Measurements from ENCODE around the gene ACSM3. TPM values are rescaled to one million over a fixed set of nuclear protein-coding genes. Genes with fewer than 3 reads are reported as not detected.

ACSM3 gene
- total and polyA plus RNA-seq, 9 of the 15 experiments (the other 6 are each of a cell fraction or from before 2014, with no cell fraction given) = 112 to 420 (median 182) TPM

DNA sequence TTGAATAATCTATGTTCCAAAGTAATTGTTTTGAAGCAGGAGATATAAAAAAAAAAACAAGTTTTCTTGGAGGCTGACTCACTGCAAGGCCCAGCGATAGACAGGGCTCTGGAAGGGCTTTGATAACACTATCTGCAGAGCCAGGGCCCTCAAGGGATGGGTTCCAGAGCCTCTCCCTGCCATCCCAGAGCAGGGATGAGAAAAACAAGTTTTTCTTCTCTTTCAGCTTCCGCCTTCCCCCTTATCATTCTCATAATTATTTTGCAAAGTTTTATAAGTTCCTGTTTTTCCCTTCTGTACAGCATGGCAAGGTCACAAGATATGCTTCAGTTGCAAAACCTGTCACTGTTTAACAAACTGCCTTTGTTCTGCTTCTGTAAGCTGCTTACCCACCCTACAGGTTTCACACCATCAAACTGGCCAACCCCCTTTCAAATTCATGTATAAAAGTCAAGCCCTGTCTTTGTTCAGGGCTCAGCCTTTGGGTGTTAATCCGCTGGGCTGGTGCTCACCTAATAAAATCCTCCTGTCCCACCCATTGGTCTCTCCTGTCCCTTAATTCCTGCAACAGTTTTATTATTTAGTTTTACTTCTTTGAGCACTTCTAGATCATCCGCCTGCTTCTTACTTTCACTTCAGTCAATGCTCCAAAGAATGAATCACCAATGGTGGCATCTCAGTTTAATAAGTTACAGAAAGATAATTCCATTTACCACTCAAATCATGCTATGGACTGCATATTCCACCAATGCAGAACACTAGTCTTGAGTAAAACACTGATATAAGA is 16.6 kb upstream of the ACSM3 start (continued):
- TF ChIP-seq E2F3 (CRISPR knock-in tag; IDR thresholded peaks at IDR 0.05) = no peak
- TF ChIP-seq ZNF75A (CRISPR knock-in tag; IDR thresholded peaks at IDR 0.05) = no peak
- no peak for TF ChIP-seq SIN3A (IDR thresholded peaks at IDR 0.05; ENCODE audit: borderline replicate concordance in 2 of 2, control insufficient read depth in 1 of 2, low read depth in 2 of 2, low read length in 2 of 2)
- TF ChIP-seq, protein P1, sequence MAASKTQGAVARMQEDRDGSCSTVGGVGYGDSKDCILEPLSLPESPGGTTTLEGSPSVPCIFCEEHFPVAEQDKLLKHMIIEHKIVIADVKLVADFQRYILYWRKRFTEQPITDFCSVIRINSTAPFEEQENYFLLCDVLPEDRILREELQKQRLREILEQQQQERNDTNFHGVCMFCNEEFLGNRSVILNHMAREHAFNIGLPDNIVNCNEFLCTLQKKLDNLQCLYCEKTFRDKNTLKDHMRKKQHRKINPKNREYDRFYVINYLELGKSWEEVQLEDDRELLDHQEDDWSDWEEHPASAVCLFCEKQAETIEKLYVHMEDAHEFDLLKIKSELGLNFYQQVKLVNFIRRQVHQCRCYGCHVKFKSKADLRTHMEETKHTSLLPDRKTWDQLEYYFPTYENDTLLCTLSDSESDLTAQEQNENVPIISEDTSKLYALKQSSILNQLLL (CRISPR knock-in tag; IDR thresholded peaks at IDR 0.05; ENCODE audit: borderline replicate concordance) = no peak
- TF ChIP-seq C11orf30 (IDR thresholded peaks at IDR 0.05; ENCODE audit: low read depth) = peak; percentile 62; the same call in 1 of the 2 replicates
- TF ChIP-seq BRCA1 (IDR thresholded peaks at IDR 0.05) = no peak
- TF ChIP-seq BRCA1 (CRISPR knock-in tag; IDR thresholded peaks at IDR 0.05) = no peak
- peak in 1 of 2 experiments; percentile 14; a peak in 1 of 4 replicates for TF ChIP-seq FOXA3 (CRISPR knock-in tag; conservative IDR thresholded peaks at IDR 0.05 in 1 of 2, IDR thresholded peaks at IDR 0.05 in 1 of 2)
- TF ChIP-seq ZNF785 (CRISPR knock-in tag; IDR thresholded peaks at IDR 0.05) = no peak
- peak; percentile 86 for TF ChIP-seq ZNF644 (tag; IDR thresholded peaks at IDR 0.05; ENCODE audit: low read depth)
- no peak for TF ChIP-seq FOXP1 (CRISPR knock-in tag; IDR thresholded peaks at IDR 0.05)
- TF ChIP-seq SAFB (IDR thresholded peaks at IDR 0.05; ENCODE audit: borderline replicate concordance, low read depth, low read length) = no peak
- TF ChIP-seq ZNF253 (CRISPR knock-in tag; conservative IDR thresholded peaks at IDR 0.05) = no peak
- no peak for TF ChIP-seq FUS (optimal IDR thresholded peaks at IDR 0.05; ENCODE audit: low read depth, low read length)
- no peak for TF ChIP-seq TEAD1 (CRISPR knock-in tag; IDR thresholded peaks at IDR 0.05)
- no peak for TF ChIP-seq ZSCAN32 (CRISPR knock-in tag; IDR thresholded peaks at IDR 0.05)
- TF ChIP-seq PTBP1 (IDR thresholded peaks at IDR 0.05; ENCODE audit: low read depth, low read length) = no peak
- TF ChIP-seq NONO (IDR thresholded peaks at IDR 0.05; ENCODE audit: low read depth in 2 of 2, low read length in 1 of 2) = no peak
- TF ChIP-seq EWSR1 (IDR thresholded peaks at IDR 0.05; ENCODE audit: borderline replicate concordance, low read depth, partially characterized antibody) = no peak
- no peak for TF ChIP-seq RBM14 (IDR thresholded peaks at IDR 0.05; ENCODE audit: borderline replicate concordance, insufficient read depth, low read depth, low read length)
- no peak for TF ChIP-seq ARHGAP35 (IDR thresholded peaks at IDR 0.05; ENCODE audit: partially characterized antibody)
- TF ChIP-seq SMARCA4 (IDR thresholded peaks at IDR 0.05) = peak; percentile 99
- no peak for TF ChIP-seq SP2 (IDR thresholded peaks at IDR 0.05; ENCODE audit: extremely low read depth, low read depth, low read length, poor library complexity, severe bottlenecking)
- no peak for TF ChIP-seq CREB1 (IDR thresholded peaks at IDR 0.05)
- TF ChIP-seq CREB1 (CRISPR knock-in tag; IDR thresholded peaks at IDR 0.05) = no peak
- TF ChIP-seq, protein P2, sequence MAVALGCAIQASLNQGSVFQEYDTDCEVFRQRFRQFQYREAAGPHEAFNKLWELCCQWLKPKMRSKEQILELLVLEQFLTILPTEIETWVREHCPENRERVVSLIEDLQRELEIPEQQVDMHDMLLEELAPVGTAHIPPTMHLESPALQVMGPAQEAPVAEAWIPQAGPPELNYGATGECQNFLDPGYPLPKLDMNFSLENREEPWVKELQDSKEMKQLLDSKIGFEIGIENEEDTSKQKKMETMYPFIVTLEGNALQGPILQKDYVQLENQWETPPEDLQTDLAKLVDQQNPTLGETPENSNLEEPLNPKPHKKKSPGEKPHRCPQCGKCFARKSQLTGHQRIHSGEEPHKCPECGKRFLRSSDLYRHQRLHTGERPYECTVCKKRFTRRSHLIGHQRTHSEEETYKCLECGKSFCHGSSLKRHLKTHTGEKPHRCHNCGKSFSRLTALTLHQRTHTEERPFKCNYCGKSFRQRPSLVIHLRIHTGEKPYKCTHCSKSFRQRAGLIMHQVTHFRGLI (CRISPR knock-in tag; IDR thresholded peaks at IDR 0.05) = peak; percentile 22; the same call in 1 of the 2 replicates
- TF ChIP-seq GTF2F1 (IDR thresholded peaks at IDR 0.05; ENCODE audit: low read depth, low read length) = no peak
- TF ChIP-seq DPF2 (IDR thresholded peaks at IDR 0.05) = peak; percentile 99

Measured in K562 (cell line).